ENCODE data around the gene MACROH2A1.

DNA sequence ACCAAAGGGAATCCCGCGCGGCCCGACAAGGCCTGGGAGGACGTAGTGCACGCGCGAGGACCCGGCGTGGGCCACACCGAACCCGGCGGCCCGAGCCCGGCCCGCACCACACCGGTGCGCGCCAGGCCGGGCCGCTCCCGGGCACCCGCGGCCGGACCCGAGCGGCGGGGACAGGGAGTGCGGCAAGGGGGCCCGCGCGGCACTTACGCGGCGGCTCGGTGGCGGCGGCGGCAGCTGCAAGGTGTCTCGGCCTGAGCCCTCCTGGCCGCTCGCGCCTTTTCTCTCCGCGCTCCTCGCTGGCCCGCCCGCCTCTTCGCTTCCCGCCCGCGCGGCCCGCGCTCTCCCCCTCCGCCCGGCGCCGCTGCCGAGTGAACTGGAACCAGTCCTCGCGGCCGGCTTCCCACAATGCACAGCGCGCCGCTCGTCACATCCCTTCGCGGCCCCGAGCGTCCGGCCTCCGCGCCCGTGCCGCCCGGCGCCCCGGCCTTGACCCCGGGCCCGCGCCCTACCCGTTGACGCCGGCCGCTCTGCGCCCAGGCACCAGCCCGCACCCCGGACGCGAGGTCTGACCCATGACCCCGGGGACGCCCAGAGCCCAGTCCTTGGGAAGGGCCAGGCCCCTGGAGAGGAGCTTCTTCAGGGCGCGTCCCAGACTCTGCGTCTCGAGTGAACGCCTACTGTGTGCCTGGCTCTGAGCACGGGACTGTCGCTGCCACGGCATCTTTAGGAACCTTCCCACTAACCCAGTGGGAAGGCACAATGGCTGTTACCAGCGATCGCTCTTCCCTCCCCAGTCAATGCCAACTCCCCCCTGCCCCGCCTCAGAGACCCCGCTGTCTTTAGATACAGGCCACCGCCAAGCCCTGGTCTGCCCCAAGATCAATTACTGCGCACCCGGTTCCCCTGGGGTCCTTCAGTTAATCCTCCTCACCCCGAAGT lies at the start of gene MACROH2A1:
- TF ChIP-seq, protein P1, sequence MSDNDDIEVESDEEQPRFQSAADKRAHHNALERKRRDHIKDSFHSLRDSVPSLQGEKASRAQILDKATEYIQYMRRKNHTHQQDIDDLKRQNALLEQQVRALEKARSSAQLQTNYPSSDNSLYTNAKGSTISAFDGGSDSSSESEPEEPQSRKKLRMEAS (CRISPR knock-in tag; IDR thresholded peaks at IDR 0.05): no peak
- TF ChIP-seq, protein P2, sequence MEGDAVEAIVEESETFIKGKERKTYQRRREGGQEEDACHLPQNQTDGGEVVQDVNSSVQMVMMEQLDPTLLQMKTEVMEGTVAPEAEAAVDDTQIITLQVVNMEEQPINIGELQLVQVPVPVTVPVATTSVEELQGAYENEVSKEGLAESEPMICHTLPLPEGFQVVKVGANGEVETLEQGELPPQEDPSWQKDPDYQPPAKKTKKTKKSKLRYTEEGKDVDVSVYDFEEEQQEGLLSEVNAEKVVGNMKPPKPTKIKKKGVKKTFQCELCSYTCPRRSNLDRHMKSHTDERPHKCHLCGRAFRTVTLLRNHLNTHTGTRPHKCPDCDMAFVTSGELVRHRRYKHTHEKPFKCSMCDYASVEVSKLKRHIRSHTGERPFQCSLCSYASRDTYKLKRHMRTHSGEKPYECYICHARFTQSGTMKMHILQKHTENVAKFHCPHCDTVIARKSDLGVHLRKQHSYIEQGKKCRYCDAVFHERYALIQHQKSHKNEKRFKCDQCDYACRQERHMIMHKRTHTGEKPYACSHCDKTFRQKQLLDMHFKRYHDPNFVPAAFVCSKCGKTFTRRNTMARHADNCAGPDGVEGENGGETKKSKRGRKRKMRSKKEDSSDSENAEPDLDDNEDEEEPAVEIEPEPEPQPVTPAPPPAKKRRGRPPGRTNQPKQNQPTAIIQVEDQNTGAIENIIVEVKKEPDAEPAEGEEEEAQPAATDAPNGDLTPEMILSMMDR (IDR thresholded peaks at IDR 0.05): no peak
- no peak for TF ChIP-seq MXD4 (CRISPR knock-in tag; IDR thresholded peaks at IDR 0.05; ENCODE audit: borderline replicate concordance)
- 0 out of 2 replicates have a peak, but pooled peaks have one; percentile 36 for TF ChIP-seq JUN (CRISPR knock-in tag; IDR thresholded peaks at IDR 0.05)
- TF ChIP-seq, protein P3, sequence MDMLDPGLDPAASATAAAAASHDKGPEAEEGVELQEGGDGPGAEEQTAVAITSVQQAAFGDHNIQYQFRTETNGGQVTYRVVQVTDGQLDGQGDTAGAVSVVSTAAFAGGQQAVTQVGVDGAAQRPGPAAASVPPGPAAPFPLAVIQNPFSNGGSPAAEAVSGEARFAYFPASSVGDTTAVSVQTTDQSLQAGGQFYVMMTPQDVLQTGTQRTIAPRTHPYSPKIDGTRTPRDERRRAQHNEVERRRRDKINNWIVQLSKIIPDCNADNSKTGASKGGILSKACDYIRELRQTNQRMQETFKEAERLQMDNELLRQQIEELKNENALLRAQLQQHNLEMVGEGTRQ (CRISPR knock-in tag; IDR thresholded peaks at IDR 0.05): no peak
- TF ChIP-seq ESRRA (CRISPR knock-in tag; IDR thresholded peaks at IDR 0.05; ENCODE audit: borderline replicate concordance): no peak
- TF ChIP-seq, protein P4, sequence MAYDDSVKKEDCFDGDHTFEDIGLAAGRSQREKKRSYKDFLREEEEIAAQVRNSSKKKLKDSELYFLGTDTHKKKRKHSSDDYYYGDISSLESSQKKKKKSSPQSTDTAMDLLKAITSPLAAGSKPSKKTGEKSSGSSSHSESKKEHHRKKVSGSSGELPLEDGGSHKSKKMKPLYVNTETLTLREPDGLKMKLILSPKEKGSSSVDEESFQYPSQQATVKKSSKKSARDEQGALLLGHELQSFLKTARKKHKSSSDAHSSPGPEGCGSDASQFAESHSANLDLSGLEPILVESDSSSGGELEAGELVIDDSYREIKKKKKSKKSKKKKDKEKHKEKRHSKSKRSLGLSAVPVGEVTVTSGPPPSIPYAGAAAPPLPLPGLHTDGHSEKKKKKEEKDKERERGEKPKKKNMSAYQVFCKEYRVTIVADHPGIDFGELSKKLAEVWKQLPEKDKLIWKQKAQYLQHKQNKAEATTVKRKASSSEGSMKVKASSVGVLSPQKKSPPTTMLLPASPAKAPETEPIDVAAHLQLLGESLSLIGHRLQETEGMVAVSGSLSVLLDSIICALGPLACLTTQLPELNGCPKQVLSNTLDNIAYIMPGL (CRISPR knock-in tag; IDR thresholded peaks at IDR 0.05): no peak; the same call in 1 of the 2 replicates
- TF ChIP-seq, protein P5, sequence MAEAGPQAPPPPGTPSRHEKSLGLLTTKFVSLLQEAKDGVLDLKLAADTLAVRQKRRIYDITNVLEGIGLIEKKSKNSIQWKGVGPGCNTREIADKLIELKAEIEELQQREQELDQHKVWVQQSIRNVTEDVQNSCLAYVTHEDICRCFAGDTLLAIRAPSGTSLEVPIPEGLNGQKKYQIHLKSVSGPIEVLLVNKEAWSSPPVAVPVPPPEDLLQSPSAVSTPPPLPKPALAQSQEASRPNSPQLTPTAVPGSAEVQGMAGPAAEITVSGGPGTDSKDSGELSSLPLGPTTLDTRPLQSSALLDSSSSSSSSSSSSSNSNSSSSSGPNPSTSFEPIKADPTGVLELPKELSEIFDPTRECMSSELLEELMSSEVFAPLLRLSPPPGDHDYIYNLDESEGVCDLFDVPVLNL (CRISPR knock-in tag; IDR thresholded peaks at IDR 0.05; ENCODE audit: borderline replicate concordance, low read depth): no peak
- no peak for TF ChIP-seq ZNF317 (CRISPR knock-in tag; IDR thresholded peaks at IDR 0.05; ENCODE audit: borderline replicate concordance, low read depth)
- no peak for TF ChIP-seq ETV6 (CRISPR knock-in tag; IDR thresholded peaks at IDR 0.05)
- TF ChIP-seq NR2C2 (CRISPR knock-in tag; IDR thresholded peaks at IDR 0.05): no peak
- TF ChIP-seq GRHL2 (CRISPR knock-in tag; IDR thresholded peaks at IDR 0.05; ENCODE audit: insufficient replicate concordance, severe bottlenecking): no peak
